SHP77 treated with DMSO at 0.1 percent for 48 hours (cell line): ENCODE measurements around the gene DNAJA2.
"Not testable (repeated sequence)": the region's sequence is repeated elsewhere in the genome, so short reads cannot be mapped to it uniquely, and the experiment has no call there.

Experiments used
- DNase-seq: peaks from one replicate; lab custom pipeline; 2025; lab: John Stamatoyannopoulos, UW

The DNAJA2 gene

GRCh38 chr16:46973207-46973995 is at the start of gene DNAJA2:
TSS of gene DNAJA2 (minus strand) at chr16:46973674. CDS start at chr16:46973572, 102 bp downstream.
- peak; percentile 81 for DNase-seq

- DNase-seq, result no peak
These were observed 46.1 kb upstream of the DNAJA2 start for GRCh38 chr16:47019568-47019967.

- peak; percentile 61 for DNase-seq
These were observed 44.9 kb upstream of the DNAJA2 start for GRCh38 chr16:47018223-47018891.

GRCh38 chr16:47017636-47018035 is 44.2 kb upstream of the DNAJA2 start:
- no peak for DNase-seq

GRCh38 chr16:47016700-47017133 is 43.2 kb upstream of the DNAJA2 start:
- DNase-seq, result no peak

GRCh38 chr16:47013910-47014309 is 40.4 kb upstream of the DNAJA2 start:
- no peak for DNase-seq

GRCh38 chr16:47013172-47013571 is 39.7 kb upstream of the DNAJA2 start:
- DNase-seq, result no peak

GRCh38 chr16:47010812-47011211 is 37.3 kb upstream of the DNAJA2 start:
- DNase-seq, result not testable (repeated sequence)

- DNase-seq, result no peak
These were observed 35.1 kb upstream of the DNAJA2 start for GRCh38 chr16:47008612-47009011.

GRCh38 chr16:47008174-47008573 is 34.7 kb upstream of the DNAJA2 start:
- DNase-seq, result no peak

GRCh38 chr16:47004652-47005051 is 31.2 kb upstream of the DNAJA2 start:
- DNase-seq, result no peak

GRCh38 chr16:47000066-47000465 is 26.6 kb upstream of the DNAJA2 start:
- not testable (repeated sequence) for DNase-seq

- DNase-seq, result no peak
These were observed 24.4 kb upstream of the DNAJA2 start for GRCh38 chr16:46997844-46998243.

GRCh38 chr16:46996952-46997458 is 23.5 kb upstream of the DNAJA2 start:
- no peak for DNase-seq

GRCh38 chr16:46996391-46996790 is 22.9 kb upstream of the DNAJA2 start:
- no peak for DNase-seq

GRCh38 chr16:46991729-46992704 is 18.5 kb upstream of the DNAJA2 start:
- no peak for DNase-seq

GRCh38 chr16:46986896-46987295 is 13.4 kb upstream of the DNAJA2 start:
- no peak for DNase-seq

GRCh38 chr16:46986438-46986837 is 13.0 kb upstream of the DNAJA2 start:
- DNase-seq, result no peak

- DNase-seq, result no peak
These were observed 8.9 kb upstream of the DNAJA2 start for GRCh38 chr16:46982335-46982734.

GRCh38 chr16:46980926-46981325 is 7.5 kb upstream of the DNAJA2 start:
- DNase-seq, result no peak

- no peak for DNase-seq
These were observed 3.1 kb upstream of the DNAJA2 start for GRCh38 chr16:46976550-46976949.

GRCh38 chr16:46975908-46976470 is 2.5 kb upstream of the DNAJA2 start:
- no peak for DNase-seq
